GM19395 (cell line): ENCODE results near the gene NSMCE4A.
"Not testable (repeated sequence)": the region's sequence is repeated elsewhere in the genome, so short reads cannot be mapped to it uniquely, and the experiment has no call there.

Experiments used
- ATAC-seq: cut with Tn5 transposase; IDR thresholded peaks from one replicate; pipeline ENCODE4 v1.9.1; 2021; ENCODE audit warnings: mild to moderate bottlenecking, moderate library complexity; ENCODE audit not compliant: unreplicated experiment

The NSMCE4A gene

GRCh38 chr10:121942749-121943416 lies 32.1 kb downstream of the NSMCE4A start:
- ATAC-seq, result no peak

- ATAC-seq, result no peak
These were observed 33.5 kb downstream of the NSMCE4A start for GRCh38 chr10:121941532-121941931.

- ATAC-seq, result no peak
These were observed 38.7 kb downstream of the NSMCE4A start for GRCh38 chr10:121936295-121936694.

GRCh38 chr10:121935702-121936101 lies 39.3 kb downstream of the NSMCE4A start:
- ATAC-seq, result no peak

- not testable (repeated sequence) for ATAC-seq
These were observed 44.5 kb downstream of the NSMCE4A start for GRCh38 chr10:121930268-121931085.

GRCh38 chr10:121929585-121930267 lies 45.3 kb downstream of the NSMCE4A start:
- ATAC-seq, result not testable (repeated sequence)

- ATAC-seq, result peak; percentile 11
These were observed 46.5 kb downstream of the NSMCE4A start for GRCh38 chr10:121928528-121928884.

- ATAC-seq, result peak; percentile 81
These were observed 47.0 kb downstream of the NSMCE4A start, which contains the start of gene ATE1 for GRCh38 chr10:121927841-121928527. Gene ATE1, minus strand, starts transcription at chr10:121928031. Its CDS starts 82 bp downstream, at chr10:121927949.

GRCh38 chr10:121927318-121927840 lies 47.6 kb downstream of the NSMCE4A start:
- ATAC-seq, result peak; percentile 54

GRCh38 chr10:121926671-121927317 lies 48.2 kb downstream of the NSMCE4A start:
- peak; percentile 29 for ATAC-seq

- ATAC-seq, result no peak
These were observed 48.9 kb downstream of the NSMCE4A start for GRCh38 chr10:121926157-121926556.

- ATAC-seq, result no peak
These were observed 53.6 kb downstream of the NSMCE4A start for GRCh38 chr10:121921238-121921931.

GRCh38 chr10:121919666-121920065 lies 55.4 kb downstream of the NSMCE4A start:
- peak; percentile 63 for ATAC-seq

GRCh38 chr10:121918800-121919199 lies 56.2 kb downstream of the NSMCE4A start:
- not testable (repeated sequence) for ATAC-seq

- no peak for ATAC-seq
These were observed 60.4 kb downstream of the NSMCE4A start for GRCh38 chr10:121914661-121915060.

- ATAC-seq, result no peak
These were observed 63.7 kb downstream of the NSMCE4A start for GRCh38 chr10:121911421-121911697.

- no peak for ATAC-seq
These were observed 64.2 kb downstream of the NSMCE4A start for GRCh38 chr10:121910673-121911420.
